OCI-LY7 (cell line): ENCODE data around the gene MMP2. TPM values are rescaled to one million over a fixed set of nuclear protein-coding genes. Genes with fewer than 3 reads are reported as not detected.

Source experiments
- BruUV-seq: library from RNA; stranded (reverse); fragments of 400-500 nt; replicated peaks from 2 replicates; lab custom pipeline; 2021; lab: Mats Ljungman, UMichigan
- CTCF ChIA-PET: fragments of 300-600 bp; sonication (Branson Sonifier 250); formaldehyde crosslinking; loops from one replicate; lab custom pipeline; 2022; ENCODE audit warnings: antibody characterized with exemption; ENCODE audit not compliant: unreplicated experiment; lab: Charles Lee
- POLR2A ChIA-PET: fragments of 300-600 bp; sonication (Branson Sonifier 250); formaldehyde crosslinking; loops from one replicate; lab custom pipeline; 2022; ENCODE audit warnings: antibody characterized with exemption; lab: Charles Lee
- DNase-seq: peaks from one replicate; pipeline ENCODE4 v3.0.0-alpha.2; 2015; ENCODE audit warnings: low spot score
- H2AFZ ChIP-seq: fragments of 200-600 bp; sonication (generic), shearing (Covaris generic); 2 replicates; pipeline ENCODE4 v1.6.1; 2014; ENCODE audit warnings: mild to moderate bottlenecking, antibody characterized with exemption, low read length, moderate library complexity
- H3K27ac ChIP-seq: fragments of 200-600 bp; sonication (generic); 2 replicates; pipeline ENCODE4 v1.5.1; 2014; ENCODE audit warnings: mixed run types, low read depth, mild to moderate bottlenecking, moderate library complexity, low read length, inconsistent platforms; ENCODE audit not compliant: poor library complexity, severe bottlenecking
- H3K36me3 ChIP-seq: fragments of 200-600 bp; sonication (generic); 2 replicates; pipeline ENCODE4 v1.6.1; 2014; ENCODE audit warnings: mild to moderate bottlenecking, antibody characterized with exemption, low read length, moderate library complexity, mixed read lengths; ENCODE audit not compliant: insufficient read depth
- H3K4me1 ChIP-seq: fragments of 200-600 bp; sonication (generic); 2 replicates; pipeline ENCODE4 v1.5.1; 2014; ENCODE audit warnings: mild to moderate bottlenecking, low read length; ENCODE audit not compliant: insufficient read depth, poor library complexity, severe bottlenecking
- H3K4me2 ChIP-seq: fragments of 200-600 bp; sonication (generic); 2 replicates; pipeline ENCODE4 v1.6.1; 2014; ENCODE audit warnings: mild to moderate bottlenecking, low read length
- H3K4me3 ChIP-seq: fragments of 200-600 bp; sonication (generic); 2 replicates; pipeline ENCODE4 v1.5.1; 2014; ENCODE audit warnings: mild to moderate bottlenecking, low read depth, low read length; ENCODE audit not compliant: poor library complexity, severe bottlenecking
- H3K79me2 ChIP-seq: fragments of 200-600 bp; sonication (generic); 2 replicates; pipeline ENCODE4 v1.6.1; 2016; ENCODE audit warnings: low read depth, mild to moderate bottlenecking, low read length, moderate library complexity, mixed read lengths; ENCODE audit not compliant: insufficient read depth
- H3K9me2 ChIP-seq: fragments of 200-600 bp; sonication (generic); 2 replicates; pipeline ENCODE4 v1.6.1; 2016; ENCODE audit warnings: mild to moderate bottlenecking, low read length, mixed read lengths; ENCODE audit not compliant: insufficient read depth
- H3K9me3 ChIP-seq: fragments of 200-600 bp; sonication (generic); 2 replicates; pipeline ENCODE4 v1.6.1; 2014; ENCODE audit warnings: mild to moderate bottlenecking, mixed run types, low read length, mixed read lengths
- H4K20me1 ChIP-seq: fragments of 200-600 bp; sonication (generic); 2 replicates; pipeline ENCODE4 v1.6.1; 2014; ENCODE audit warnings: mild to moderate bottlenecking, antibody characterized with exemption, low read length, moderate library complexity, mixed read lengths; ENCODE audit not compliant: insufficient read depth
- CTCF ChIP-seq: fragments of 200-600 bp; sonication (generic); conservative IDR thresholded peaks from 2 replicates; pipeline ENCODE4 v1.5.1; 2014; ENCODE audit warnings: mild to moderate bottlenecking, antibody characterized with exemption, low read length, moderate library complexity, mixed read lengths
- EZH2phosphoT487 ChIP-seq: fragments of 200-600 bp; sonication (generic); IDR thresholded peaks from 2 replicates; pipeline ENCODE4 v1.6.1; 2018; ENCODE audit warnings: low read depth, borderline replicate concordance, mild to moderate bottlenecking, mixed run types, antibody characterized with exemption, low read length, moderate library complexity, mixed read lengths
- intact Hi-C: fragments of 100-400 bp; cut with micrococcal nuclease; formaldehyde crosslinking; loops from one replicate; pipeline ENCODE4 v1.10.0; 2022; ENCODE audit not compliant: unreplicated experiment
- total RNA-seq, 2 experiments: library from RNA; depleted of rRNA in 1 of 2; stranded (reverse); fragments of >200 nt in 1 of 2; shearing (Covaris generic) in 1 of 2; gene quantifications; 2 replicates each; pipeline ENCODE4 v1.2.3, GENCODE V29; 2014 to 2022

Gene MMP2
- total RNA-seq, 2 experiments from 2014 or later, result 0.48 TPM; not detected in 1

- Histone ChIP-seq H3K36me3 (no peaks in the 10 kb centered on the region), H3K4me3 (no peak overlapping the region), H2AFZ (no peak overlapping the region), H3K27ac (no peak overlapping the region), H3K4me1 (no peaks in the 10 kb centered on the region), H3K4me2 (no peak overlapping the region), H4K20me1 (no peaks in the 10 kb centered on the region), H3K9me3 (no peaks in the 10 kb centered on the region), H3K9me2 (no peaks in the 10 kb centered on the region), H3K79me2 (no peaks in the 10 kb centered on the region)
- TF ChIP-seq EZH2phosphoT487 (no peak), CTCF (no peak)
- no peak for DNase-seq
- no TSS peak for BruUV-seq
- intact Hi-C loops, result no loop called here
- POLR2A ChIA-PET, result no interaction called here
- CTCF ChIA-PET, result no interaction called here
These were observed 41.4 kb upstream of the MMP2 start for GRCh38 chr16:55437625-55438024.

- intact Hi-C loops, result no loop called here
- ChIA-PET POLR2A (no interaction called here), CTCF (no interaction called here)
- BruUV-seq, result no TSS peak
- Histone ChIP-seq H3K4me2 (no peak overlapping the region), H3K9me2 (no peaks in the 10 kb centered on the region), H2AFZ (no peak overlapping the region), H3K27ac (no peak overlapping the region), H4K20me1 (no peaks in the 10 kb centered on the region), H3K4me3 (no peak overlapping the region), H3K36me3 (no peaks in the 10 kb centered on the region), H3K79me2 (no peaks in the 10 kb centered on the region), H3K4me1 (no peaks in the 10 kb centered on the region), H3K9me3 (no peaks in the 10 kb centered on the region)
- TF ChIP-seq EZH2phosphoT487, result no peak
- no peak for TF ChIP-seq CTCF
- no peak for DNase-seq
These were observed 40.7 kb upstream of the MMP2 start for GRCh38 chr16:55438281-55438680.

- H3K79me2 ChIP-seq, result no peaks in the 10 kb centered on the region
- H2AFZ ChIP-seq, result no peak overlapping the region
- intact Hi-C loops, result no loop called here
- H3K9me2 ChIP-seq, result no peaks in the 10 kb centered on the region
- no peak for TF ChIP-seq CTCF
- no peak for TF ChIP-seq EZH2phosphoT487
- H3K9me3 ChIP-seq, result no peaks in the 10 kb centered on the region
- H3K4me1 ChIP-seq, result no peaks in the 10 kb centered on the region
- ChIA-PET POLR2A (no interaction called here), CTCF (no interaction called here)
- H3K4me2 ChIP-seq, result no peak overlapping the region
- no peak overlapping the region for H3K4me3 ChIP-seq
- no peak overlapping the region for H3K27ac ChIP-seq
- no peaks in the 10 kb centered on the region for H3K36me3 ChIP-seq
- no TSS peak for BruUV-seq
- DNase-seq, result no peak
- H4K20me1 ChIP-seq, result no peaks in the 10 kb centered on the region
These were observed 39.8 kb upstream of the MMP2 start for GRCh38 chr16:55439101-55439690.
